Stimulated activated effector memory CD8-positive, alpha-beta T cell treated with anti-CD3 and anti-CD28 coated beads, Interleukin-12 subunit alpha, Interleukin-12 subunit beta, amount 100 ng/mL, for 72 hours (primary cell): ENCODE measurements around the gene GALR1.

Source experiments
- ATAC-seq: fragments of 150-1000 bp; cut with Tn5 transposase; 2 replicates; pipeline ENCODE4 v1.10.0; 2021
- DNase-seq, 2 donors: peaks; one replicate each; pipeline ENCODE4 v3.0.0; 2021 to 2022; ENCODE audit warnings: low spot score in 2 of 2
- H3K27ac Mint-ChIP-seq: one replicate; pipeline ENCODE4 v1.8.0; 2022; ENCODE audit warnings: mild to moderate bottlenecking, mixed read lengths
- H3K36me3 Mint-ChIP-seq: one replicate; pipeline ENCODE4 v1.8.0; 2022; ENCODE audit warnings: mild to moderate bottlenecking, mixed read lengths
- H3K4me1 Mint-ChIP-seq: one replicate; pipeline ENCODE4 v1.8.0; 2022; ENCODE audit warnings: mixed read lengths
- H3K4me3 Mint-ChIP-seq: one replicate; pipeline ENCODE4 v1.8.0; 2022; ENCODE audit warnings: mild to moderate bottlenecking, mixed read lengths
- H3K9me3 Mint-ChIP-seq: one replicate; pipeline ENCODE4 v1.8.0; 2022; ENCODE audit warnings: mixed read lengths

Gene GALR1, protein sequence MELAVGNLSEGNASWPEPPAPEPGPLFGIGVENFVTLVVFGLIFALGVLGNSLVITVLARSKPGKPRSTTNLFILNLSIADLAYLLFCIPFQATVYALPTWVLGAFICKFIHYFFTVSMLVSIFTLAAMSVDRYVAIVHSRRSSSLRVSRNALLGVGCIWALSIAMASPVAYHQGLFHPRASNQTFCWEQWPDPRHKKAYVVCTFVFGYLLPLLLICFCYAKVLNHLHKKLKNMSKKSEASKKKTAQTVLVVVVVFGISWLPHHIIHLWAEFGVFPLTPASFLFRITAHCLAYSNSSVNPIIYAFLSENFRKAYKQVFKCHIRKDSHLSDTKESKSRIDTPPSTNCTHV

GRCh38 chr18:77249569-77250500 lies at the start of gene GALR1:
Gene GALR1, plus strand, starts transcription at chr18:77249848. Its CDS starts 701 bp downstream, at chr18:77250549.
- H3K9me3 Mint-ChIP-seq: peaks cover 3% of the 10 kb centered on the region
- no peaks in the 10 kb centered on the region for H3K36me3 Mint-ChIP-seq
- H3K4me3 Mint-ChIP-seq: peak within 1 kb of the TSS; percentile 66
- H3K27ac Mint-ChIP-seq: no peak within 1 kb of the TSS
- DNase-seq (no peak), ATAC-seq (peak; percentile 50)
- H3K4me1 Mint-ChIP-seq: peaks cover 17% of the 10 kb centered on the region

DNA sequence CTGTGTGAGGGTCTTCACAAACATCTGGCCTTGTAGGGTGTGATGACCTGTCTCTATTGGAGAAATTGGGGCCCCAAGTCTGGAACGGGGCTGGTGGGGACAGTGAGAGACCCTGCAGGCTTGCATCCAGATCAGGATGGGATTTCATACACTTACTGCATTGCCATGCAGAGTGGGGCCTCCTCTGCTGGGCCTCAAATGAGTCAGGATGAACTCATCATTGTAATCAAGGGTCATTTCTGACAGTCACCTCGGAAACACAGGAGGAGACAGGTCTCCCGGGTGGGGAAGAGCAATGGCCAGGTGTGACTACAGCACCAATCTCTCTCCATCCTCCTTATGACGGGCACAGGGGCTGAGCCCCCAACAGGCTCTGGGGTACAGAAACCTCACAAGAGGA lies 48.1 kb upstream of the GALR1 start:
- Mint-ChIP-seq H3K4me3 (no peak overlapping the region), H3K9me3 (no peaks in the 10 kb centered on the region), H3K4me1 (no peaks in the 10 kb centered on the region), H3K27ac (no peak overlapping the region), H3K36me3 (no peaks in the 10 kb centered on the region)
- DNase-seq (no peak), ATAC-seq (peak; percentile 57)

DNA sequence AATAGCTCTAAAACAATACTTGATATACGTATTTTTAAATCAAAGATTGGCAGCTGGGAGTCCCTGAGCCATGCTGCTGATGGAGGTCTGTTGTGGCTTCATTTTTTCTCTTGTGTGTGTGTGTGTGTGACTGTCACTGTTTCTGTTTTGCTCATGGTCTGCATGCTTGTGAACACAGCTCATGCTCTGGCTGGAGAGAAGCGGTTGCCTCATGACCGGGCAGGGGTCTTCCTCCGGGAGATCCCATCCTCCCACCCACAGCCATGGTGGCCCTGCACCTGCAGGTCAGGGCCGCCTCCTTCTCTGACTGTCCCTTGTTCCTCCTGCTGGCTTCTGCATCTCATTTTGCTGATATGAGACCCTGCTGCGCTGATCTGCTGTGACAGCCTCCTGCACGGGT lies 47.3 kb upstream of the GALR1 start:
- Mint-ChIP-seq H3K36me3 (no peaks in the 10 kb centered on the region), H3K4me3 (no peak overlapping the region), H3K27ac (no peak overlapping the region), H3K4me1 (peaks cover 2% of the 10 kb centered on the region), H3K9me3 (no peaks in the 10 kb centered on the region)
- ATAC-seq (no peak), DNase-seq (no peak)

DNA sequence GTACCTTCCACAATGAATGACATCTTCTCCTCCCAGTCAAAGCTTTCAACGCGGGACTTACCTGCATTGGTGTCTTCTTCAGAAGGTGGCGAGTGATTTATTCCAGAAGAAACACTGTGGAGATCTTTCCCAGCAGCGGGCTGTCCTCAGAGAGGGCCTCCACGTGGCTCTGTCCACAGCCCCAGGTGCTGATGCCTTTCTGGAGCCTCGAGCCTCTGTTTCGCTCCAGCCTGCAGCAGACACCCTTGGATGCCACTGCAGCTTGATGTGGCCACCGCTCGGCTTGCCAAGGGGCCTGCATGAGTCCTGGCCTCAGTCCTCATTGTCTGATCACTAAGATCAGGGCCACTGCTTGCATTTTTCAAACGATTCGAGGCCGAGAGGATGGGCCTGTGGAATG lies 46.6 kb upstream of the GALR1 start:
- no peaks in the 10 kb centered on the region for H3K36me3 Mint-ChIP-seq
- H3K9me3 Mint-ChIP-seq: no peaks in the 10 kb centered on the region
- H3K27ac Mint-ChIP-seq: no peak overlapping the region
- DNase-seq (no peak), ATAC-seq (no peak)
- no peak overlapping the region for H3K4me3 Mint-ChIP-seq
- peaks cover 8% of the 10 kb centered on the region for H3K4me1 Mint-ChIP-seq

DNA sequence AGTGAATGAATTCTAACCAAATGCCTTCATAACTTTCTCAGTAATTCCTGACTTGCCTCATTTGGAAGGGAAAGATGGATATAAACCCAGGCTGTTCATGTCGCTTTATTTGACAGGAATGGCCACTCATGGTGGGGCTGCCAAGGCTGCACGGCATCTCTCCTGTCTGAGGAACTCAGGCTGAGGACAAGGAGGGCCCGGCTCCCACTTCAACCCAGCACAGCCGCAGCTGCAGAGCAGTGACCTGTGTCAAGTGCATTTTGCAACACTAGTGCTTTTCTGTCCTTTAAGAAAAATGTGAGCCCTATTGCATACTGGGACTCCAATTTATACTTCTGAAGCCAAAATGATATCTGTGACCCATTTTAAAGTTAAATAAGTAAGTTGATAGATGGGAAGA lies 45.8 kb upstream of the GALR1 start:
- H3K27ac Mint-ChIP-seq: no peak overlapping the region
- peaks cover 15% of the 10 kb centered on the region for H3K4me1 Mint-ChIP-seq
- ATAC-seq (no peak), DNase-seq (no peak)
- no peaks in the 10 kb centered on the region for H3K9me3 Mint-ChIP-seq
- H3K4me3 Mint-ChIP-seq: no peak overlapping the region
- H3K36me3 Mint-ChIP-seq: no peaks in the 10 kb centered on the region

- no peaks in the 10 kb centered on the region for H3K9me3 Mint-ChIP-seq
- no peak overlapping the region for H3K27ac Mint-ChIP-seq
- DNase-seq (no peak), ATAC-seq (no peak)
- no peak overlapping the region for H3K4me3 Mint-ChIP-seq
- H3K4me1 Mint-ChIP-seq: peaks cover 34% of the 10 kb centered on the region
- no peaks in the 10 kb centered on the region for H3K36me3 Mint-ChIP-seq
Measured at GRCh38 chr18:77205769-77206168, 43.9 kb upstream of the GALR1 start.

GRCh38 chr18:77206676-77207374 lies 42.8 kb upstream of the GALR1 start:
- Mint-ChIP-seq H3K36me3 (no peaks in the 10 kb centered on the region), H3K4me3 (no peak overlapping the region), H3K4me1 (peaks cover 38% of the 10 kb centered on the region), H3K27ac (no peak overlapping the region), H3K9me3 (no peaks in the 10 kb centered on the region)
- DNase-seq: no peak
- no peak for ATAC-seq

GRCh38 chr18:77207540-77207939 lies 42.1 kb upstream of the GALR1 start:
- H3K4me3 Mint-ChIP-seq: peak overlapping the region; percentile 26
- no peaks in the 10 kb centered on the region for H3K9me3 Mint-ChIP-seq
- ATAC-seq (peak; percentile 82), DNase-seq (no peak)
- H3K27ac Mint-ChIP-seq: no peak overlapping the region
- peaks cover 38% of the 10 kb centered on the region for H3K4me1 Mint-ChIP-seq
- H3K36me3 Mint-ChIP-seq: no peaks in the 10 kb centered on the region

GRCh38 chr18:77208964-77209363 lies 40.7 kb upstream of the GALR1 start:
- peak overlapping the region; percentile 89 for H3K27ac Mint-ChIP-seq
- DNase-seq: peak in 1 of 2 donors; percentile 60

DNA sequence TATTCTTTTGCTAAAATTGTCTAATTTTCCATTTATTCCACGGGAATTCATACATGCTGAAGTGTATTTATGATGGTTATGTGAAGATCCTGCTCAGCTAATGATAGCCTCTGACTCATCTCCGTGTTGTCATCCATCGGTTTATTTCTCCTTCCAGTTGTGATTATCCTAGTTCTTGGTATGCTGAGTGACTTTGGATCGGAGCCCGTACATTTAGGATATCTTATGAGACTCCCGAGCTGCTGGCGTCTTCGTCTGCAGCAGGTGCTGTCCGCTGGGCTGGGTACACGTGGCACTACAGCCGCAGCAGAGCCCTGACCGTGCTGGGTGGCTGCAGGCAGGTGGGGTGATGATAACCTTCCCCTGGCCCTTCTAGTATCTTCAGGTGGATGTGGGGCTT lies 40.1 kb upstream of the GALR1 start:
- DNase-seq (no peak), ATAC-seq (no peak)
- no peaks in the 10 kb centered on the region for H3K9me3 Mint-ChIP-seq
- H3K4me1 Mint-ChIP-seq: peaks cover 38% of the 10 kb centered on the region
- H3K4me3 Mint-ChIP-seq: peak overlapping the region; percentile 69
- peak overlapping the region; percentile 89 for H3K27ac Mint-ChIP-seq
- no peaks in the 10 kb centered on the region for H3K36me3 Mint-ChIP-seq

More at GRCh38 chr18:77208964-77209363, 40.7 kb upstream of the GALR1 start:
- Mint-ChIP-seq H3K4me3 (peak overlapping the region; percentile 69), H3K9me3 (no peaks in the 10 kb centered on the region), H3K36me3 (no peaks in the 10 kb centered on the region), H3K4me1 (peaks cover 38% of the 10 kb centered on the region)
- ATAC-seq: peak; percentile 87

DNA sequence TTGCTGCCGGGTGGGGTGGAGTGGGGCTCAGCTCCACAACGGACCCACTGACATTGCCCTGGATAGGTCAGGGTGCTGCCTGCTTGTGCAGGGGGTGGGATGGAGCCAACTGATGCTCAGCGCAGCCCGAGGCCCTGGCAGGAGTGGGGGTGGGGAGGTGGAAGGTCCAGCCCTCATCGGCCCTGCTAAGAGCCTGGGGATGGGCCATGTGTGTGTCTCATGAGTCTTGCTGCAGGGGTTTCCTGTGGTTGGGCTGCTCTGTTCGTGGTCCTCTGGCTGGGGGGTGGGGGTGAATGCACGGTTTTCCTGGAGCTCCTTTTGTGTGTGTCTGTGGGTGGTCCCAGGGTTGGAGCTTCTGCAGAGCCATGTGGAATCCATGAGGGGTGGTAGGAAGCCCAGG lies 39.4 kb upstream of the GALR1 start:
- Mint-ChIP-seq H3K36me3 (no peaks in the 10 kb centered on the region), H3K9me3 (no peaks in the 10 kb centered on the region), H3K27ac (peak overlapping the region; percentile 89), H3K4me1 (peaks cover 38% of the 10 kb centered on the region), H3K4me3 (peak overlapping the region; percentile 69)
- ATAC-seq: no peak
- no peak for DNase-seq

DNA sequence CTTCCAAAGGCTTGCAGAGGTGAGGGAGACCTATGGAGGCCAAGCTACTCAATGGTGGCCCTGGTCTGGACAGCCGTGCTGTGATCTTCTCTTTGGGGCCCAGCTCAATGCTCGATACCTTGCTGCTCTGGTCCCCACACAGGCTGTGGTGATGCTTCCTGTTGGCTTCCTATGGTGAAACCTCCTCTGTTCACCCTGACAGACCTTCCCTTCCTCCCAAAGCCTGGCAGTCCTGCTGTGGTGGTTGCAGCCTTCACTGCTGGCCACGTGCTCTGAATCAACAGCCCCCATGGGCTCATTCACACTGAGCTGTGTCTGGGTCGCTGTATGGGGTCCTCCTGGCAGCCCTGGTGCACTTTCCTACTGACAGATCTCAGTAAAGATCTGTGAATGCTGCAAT lies 31.0 kb upstream of the GALR1 start:
- ATAC-seq (no peak), DNase-seq (no peak)
- no peak overlapping the region for H3K4me3 Mint-ChIP-seq
- peaks cover 12% of the 10 kb centered on the region for H3K4me1 Mint-ChIP-seq
- peaks cover 2% of the 10 kb centered on the region for H3K9me3 Mint-ChIP-seq
- no peak overlapping the region for H3K27ac Mint-ChIP-seq
- H3K36me3 Mint-ChIP-seq: no peaks in the 10 kb centered on the region

DNA sequence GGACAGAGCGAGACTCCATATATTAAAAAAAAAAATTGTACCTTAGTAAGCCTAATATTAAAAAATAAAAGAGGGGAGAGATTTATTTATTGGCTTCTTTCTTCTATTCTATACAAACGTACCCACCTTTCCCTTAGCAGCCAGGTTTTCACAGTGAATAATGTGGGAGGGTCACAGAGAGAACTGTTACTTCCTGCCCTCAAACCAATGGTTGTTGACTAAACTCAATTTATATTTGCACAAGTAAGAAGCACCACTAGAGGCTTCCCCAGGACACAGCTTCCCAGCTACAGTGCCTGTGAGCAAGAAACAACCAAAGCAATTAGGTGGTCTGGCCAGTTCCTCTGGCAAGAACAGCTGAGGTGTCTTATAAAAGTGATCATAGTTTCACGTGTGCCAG lies 28.9 kb upstream of the GALR1 start:
- Mint-ChIP-seq H3K27ac (no peak overlapping the region), H3K9me3 (peaks cover 2% of the 10 kb centered on the region), H3K4me1 (peaks cover 12% of the 10 kb centered on the region), H3K36me3 (no peaks in the 10 kb centered on the region), H3K4me3 (no peak overlapping the region)
- DNase-seq (no peak), ATAC-seq (peak; percentile 61)

GRCh38 chr18:77222464-77222863 lies 27.2 kb upstream of the GALR1 start:
- peaks cover 2% of the 10 kb centered on the region for H3K9me3 Mint-ChIP-seq
- DNase-seq (no peak), ATAC-seq (no peak)
- H3K36me3 Mint-ChIP-seq: no peaks in the 10 kb centered on the region
- no peak overlapping the region for H3K27ac Mint-ChIP-seq
- H3K4me3 Mint-ChIP-seq: no peak overlapping the region
- H3K4me1 Mint-ChIP-seq: peaks cover 12% of the 10 kb centered on the region

DNA sequence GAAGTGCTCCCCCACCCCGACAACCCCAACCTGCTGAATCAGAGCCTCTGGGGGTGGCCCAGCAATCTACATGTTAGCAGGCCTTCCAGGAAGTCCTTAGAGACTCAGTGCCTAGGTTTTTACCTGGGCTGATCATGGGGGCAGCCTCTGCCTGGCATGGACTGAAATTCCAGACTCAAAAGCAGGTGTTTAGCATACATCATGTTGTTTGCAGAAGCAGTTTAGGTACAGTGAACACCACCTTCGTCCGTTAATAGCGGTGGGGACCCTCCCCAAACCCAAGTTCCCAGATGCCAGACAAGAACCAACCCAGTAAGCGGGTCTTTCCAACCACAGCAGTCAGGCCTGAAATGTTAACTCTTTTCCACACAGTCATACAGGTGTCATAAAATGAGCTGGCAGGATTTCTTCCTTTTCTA lies 26.4 kb upstream of the GALR1 start:
- H3K4me1 Mint-ChIP-seq: peaks cover 12% of the 10 kb centered on the region
- peak; percentile 76 for ATAC-seq
- no peak overlapping the region for H3K27ac Mint-ChIP-seq
- peak in 1 of 2 donors; percentile 56 for DNase-seq
- peaks cover 2% of the 10 kb centered on the region for H3K9me3 Mint-ChIP-seq
- H3K36me3 Mint-ChIP-seq: no peaks in the 10 kb centered on the region
- H3K4me3 Mint-ChIP-seq: no peak overlapping the region
